Measurements from ENCODE around the gene GALNT10. TPM values are rescaled to one million over a fixed set of nuclear protein-coding genes. Genes with fewer than 3 reads are reported as not detected.

Gene GALNT10
- total RNA-seq, 1 experiment from 2014 or later = 27.8 TPM

DNA sequence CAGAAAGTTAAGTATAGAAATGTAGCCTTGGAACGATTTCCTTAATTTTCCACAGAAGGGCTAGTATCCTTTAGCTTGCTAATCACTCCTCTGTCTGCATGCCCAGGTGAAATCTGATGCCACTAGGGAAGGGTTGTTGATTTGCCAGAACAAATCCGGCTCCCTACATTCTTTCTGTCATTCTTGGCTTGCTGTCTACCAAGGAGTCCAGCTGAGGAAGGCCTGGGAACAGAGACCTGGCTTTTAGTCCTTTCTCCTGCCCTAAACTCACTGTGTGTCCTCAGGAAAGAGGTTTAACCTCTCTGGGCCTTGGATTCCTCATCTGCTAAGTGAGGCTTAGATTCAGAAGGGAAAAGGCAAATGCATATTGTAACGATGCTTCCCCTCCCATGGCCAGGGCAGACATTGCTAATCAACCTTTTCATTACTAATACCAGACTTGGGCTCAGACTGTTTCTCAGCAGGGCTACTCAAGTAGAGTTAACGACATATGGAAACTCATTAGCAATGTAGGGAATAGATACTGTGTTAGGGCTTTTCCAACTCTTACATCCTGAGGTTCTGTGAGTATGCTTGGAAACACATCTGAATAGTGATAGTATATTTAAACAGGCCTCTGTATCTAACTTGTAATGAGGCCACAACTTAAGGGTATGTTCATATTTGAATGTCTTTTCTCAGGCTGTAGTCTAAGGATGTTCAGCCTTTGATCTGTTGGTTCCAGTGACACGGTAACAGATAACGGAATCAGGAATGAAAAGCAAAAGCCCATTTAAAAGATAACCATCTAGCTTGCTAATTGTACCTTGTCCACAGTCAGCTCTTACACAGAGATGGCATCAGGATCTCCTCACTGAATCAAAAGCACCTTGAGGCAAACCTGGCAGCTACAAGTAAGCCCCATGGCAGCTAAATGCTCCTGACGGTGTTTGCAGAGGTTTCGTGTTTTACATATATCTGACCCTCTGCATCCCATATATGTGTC is 4.1 kb downstream of the GALNT10 start:
- TF ChIP-seq EGR1 (IDR thresholded peaks at IDR 0.05; ENCODE audit: low read depth) = no peak
- no peak for TF ChIP-seq SRF (IDR thresholded peaks at IDR 0.05; ENCODE audit: low read depth)
- TF ChIP-seq, protein P1, sequence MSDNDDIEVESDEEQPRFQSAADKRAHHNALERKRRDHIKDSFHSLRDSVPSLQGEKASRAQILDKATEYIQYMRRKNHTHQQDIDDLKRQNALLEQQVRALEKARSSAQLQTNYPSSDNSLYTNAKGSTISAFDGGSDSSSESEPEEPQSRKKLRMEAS (IDR thresholded peaks at IDR 0.05) = no peak
- no peak for TF ChIP-seq ZNF274 (IDR thresholded peaks at IDR 0.05; ENCODE audit: low read depth, low read length)
- no peak for TF ChIP-seq CEBPB (IDR thresholded peaks at IDR 0.05; ENCODE audit: low read depth)
- POLR2A ChIA-PET = no interaction called here
- DNase-seq (ENCODE audit: low read depth, low spot score) = no peak
- no TSS peak for BruUV-seq (replicated peaks)
- Histone ChIP-seq H3K9me3 (ENCODE audit: control insufficient read depth in 1 of 2, insufficient read depth in 1 of 2, low read depth in 1 of 2, low read length in 2 of 2) (no peaks in the 10 kb centered on the region), H3K79me2 (ENCODE audit: insufficient read depth, low read length) (peaks cover 25% of the 10 kb centered on the region; the same call in 1 of the 2 replicates), H3K36me3 (ENCODE audit: control insufficient read depth in 1 of 2, insufficient read depth in 2 of 2, low read length in 2 of 2) (0 out of 4 replicates have a peak, but pooled peaks cover 0 to 2% of the 10 kb centered on the region in 2 experiments), H3K9me2 (ENCODE audit: insufficient read depth) (no peaks in the 10 kb centered on the region), H3K4me2 (ENCODE audit: low read length) (0 out of 2 replicates have a peak overlapping the region, but pooled peaks have one; percentile 5), H2AFZ (ENCODE audit: low read depth, low read length, poor library complexity, severe bottlenecking) (no peak overlapping the region), H3K9ac (ENCODE audit: low read length) (no peak overlapping the region), H4K20me1 (ENCODE audit: insufficient read depth) (no peaks in the 10 kb centered on the region), H3K27ac (ENCODE audit: low read depth, low read length) (no peak overlapping the region), H3K4me3 (replicated peaks in 1 of 2; ENCODE audit: low read depth in 1 of 2, low read length in 2 of 2) (no peak overlapping the region), H3K4me1 (ENCODE audit: control insufficient read depth in 1 of 2, insufficient read depth in 2 of 2, low read length in 2 of 2) (peaks cover 11 to 30% of the 10 kb centered on the region in 2 experiments), H3K27me3 (ENCODE audit: insufficient read depth, low read length) (no peaks in the 10 kb centered on the region)
- RAD21 ChIA-PET (ENCODE audit: low non-redundant PET in 1 of 2, low total read pairs in 2 of 2, uncharacterized antibody in 2 of 2, unreplicated experiment in 2 of 2) = no interaction called here
- CTCF ChIA-PET = no interaction called here
- ATAC-seq = no peak
- intact Hi-C loops (cut with micrococcal nuclease) = loop anchor here (5.0 kb wide), 1 partner anchor 213 kb away; no protein-coding TSS in a partner anchor

DNA sequence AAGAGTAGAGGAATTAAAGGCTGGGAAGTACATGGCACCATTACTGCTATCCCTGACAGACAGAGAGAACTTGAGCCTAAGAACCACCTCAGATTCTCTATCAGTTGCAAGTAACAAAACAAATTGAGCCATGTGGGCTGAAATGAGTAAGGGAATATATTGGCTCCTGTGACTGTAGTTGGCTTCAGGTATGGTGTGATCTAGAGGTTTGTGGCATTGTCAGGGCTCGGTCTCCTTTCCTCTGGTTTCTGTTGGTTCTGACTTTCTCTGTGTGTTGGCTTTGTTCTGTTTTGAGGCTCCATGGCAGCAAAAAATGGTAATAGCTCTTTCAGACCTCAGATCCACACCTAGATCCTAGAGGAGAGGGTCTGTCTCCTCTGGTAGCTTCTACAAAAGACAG is 5.7 kb downstream of the GALNT10 start:
- Histone ChIP-seq H3K9me3 (ENCODE audit: control insufficient read depth in 1 of 2, insufficient read depth in 1 of 2, low read depth in 1 of 2, low read length in 2 of 2) (no peaks in the 10 kb centered on the region), H3K79me2 (ENCODE audit: insufficient read depth, low read length) (peaks cover 20% of the 10 kb centered on the region; the same call in 1 of the 2 replicates), H3K36me3 (ENCODE audit: control insufficient read depth in 1 of 2, insufficient read depth in 2 of 2, low read length in 2 of 2) (0 out of 4 replicates have a peak, but pooled peaks cover 0 to 2% of the 10 kb centered on the region in 2 experiments), H3K4me3 (replicated peaks in 1 of 2; ENCODE audit: low read depth in 1 of 2, low read length in 2 of 2) (no peak overlapping the region), H3K27me3 (ENCODE audit: insufficient read depth, low read length) (no peaks in the 10 kb centered on the region), H3K9ac (ENCODE audit: low read length) (no peak overlapping the region), H2AFZ (ENCODE audit: low read depth, low read length, poor library complexity, severe bottlenecking) (no peak overlapping the region), H3K4me2 (ENCODE audit: low read length) (no peak overlapping the region), H4K20me1 (ENCODE audit: insufficient read depth) (no peaks in the 10 kb centered on the region), H3K27ac (ENCODE audit: low read depth, low read length) (no peak overlapping the region), H3K4me1 (ENCODE audit: control insufficient read depth in 1 of 2, insufficient read depth in 2 of 2, low read length in 2 of 2) (peaks cover 11 to 23% of the 10 kb centered on the region in 2 experiments), H3K9me2 (ENCODE audit: insufficient read depth) (no peaks in the 10 kb centered on the region)
- ChIA-PET RAD21 (ENCODE audit: low non-redundant PET in 1 of 2, low total read pairs in 2 of 2, uncharacterized antibody in 2 of 2, unreplicated experiment in 2 of 2) (no interaction called here), CTCF (interaction anchor here (1.7 to 2.5 kb wide), 2 partner anchors 126 to 209 kb away, joined by 3 to 9 read pairs; no protein-coding TSS in a partner anchor), POLR2A (interaction anchor here (0.6 kb wide), 1 partner anchor 60 kb away, joined by 3 read pairs; no protein-coding TSS in a partner anchor)
- ATAC-seq = no peak
- DNase-seq (ENCODE audit: low read depth, low spot score) = no peak
- BruUV-seq (replicated peaks) = no TSS peak
- intact Hi-C loops (cut with micrococcal nuclease) = loop anchor here (5.0 kb wide), 1 partner anchor 211 kb away; no protein-coding TSS in a partner anchor
- TF ChIP-seq POLR2AphosphoS5 (IDR thresholded peaks at IDR 0.05; ENCODE audit: low read depth, low read length) (no peak), EZH2 (IDR thresholded peaks at IDR 0.05) (no peak), EZH2phosphoT487 (IDR thresholded peaks at IDR 0.05; ENCODE audit: borderline replicate concordance) (no peak), JUND (IDR thresholded peaks at IDR 0.05) (no peak), FOSL1 (IDR thresholded peaks at IDR 0.05; ENCODE audit: low read depth) (no peak), SIN3A (IDR thresholded peaks at IDR 0.05; ENCODE audit: low read depth) (no peak), POLR2A (IDR thresholded peaks at IDR 0.05; ENCODE audit: borderline replicate concordance, extremely low read depth, insufficient read depth, insufficient read length) (no peak), SP1 (IDR thresholded peaks at IDR 0.05; ENCODE audit: low read depth) (no peak), SRF (IDR thresholded peaks at IDR 0.05; ENCODE audit: low read depth) (no peak), CBX3 (IDR thresholded peaks at IDR 0.05; ENCODE audit: low read depth) (no peak), ELF1 (IDR thresholded peaks at IDR 0.05; ENCODE audit: borderline replicate concordance, low read depth) (no peak), RAD21 (IDR thresholded peaks at IDR 0.05; ENCODE audit: low read depth) (no peak)
- TF ChIP-seq, protein P2, sequence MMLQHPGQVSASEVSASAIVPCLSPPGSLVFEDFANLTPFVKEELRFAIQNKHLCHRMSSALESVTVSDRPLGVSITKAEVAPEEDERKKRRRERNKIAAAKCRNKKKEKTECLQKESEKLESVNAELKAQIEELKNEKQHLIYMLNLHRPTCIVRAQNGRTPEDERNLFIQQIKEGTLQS (IDR thresholded peaks at IDR 0.05) = no peak
- TF ChIP-seq, protein P3, sequence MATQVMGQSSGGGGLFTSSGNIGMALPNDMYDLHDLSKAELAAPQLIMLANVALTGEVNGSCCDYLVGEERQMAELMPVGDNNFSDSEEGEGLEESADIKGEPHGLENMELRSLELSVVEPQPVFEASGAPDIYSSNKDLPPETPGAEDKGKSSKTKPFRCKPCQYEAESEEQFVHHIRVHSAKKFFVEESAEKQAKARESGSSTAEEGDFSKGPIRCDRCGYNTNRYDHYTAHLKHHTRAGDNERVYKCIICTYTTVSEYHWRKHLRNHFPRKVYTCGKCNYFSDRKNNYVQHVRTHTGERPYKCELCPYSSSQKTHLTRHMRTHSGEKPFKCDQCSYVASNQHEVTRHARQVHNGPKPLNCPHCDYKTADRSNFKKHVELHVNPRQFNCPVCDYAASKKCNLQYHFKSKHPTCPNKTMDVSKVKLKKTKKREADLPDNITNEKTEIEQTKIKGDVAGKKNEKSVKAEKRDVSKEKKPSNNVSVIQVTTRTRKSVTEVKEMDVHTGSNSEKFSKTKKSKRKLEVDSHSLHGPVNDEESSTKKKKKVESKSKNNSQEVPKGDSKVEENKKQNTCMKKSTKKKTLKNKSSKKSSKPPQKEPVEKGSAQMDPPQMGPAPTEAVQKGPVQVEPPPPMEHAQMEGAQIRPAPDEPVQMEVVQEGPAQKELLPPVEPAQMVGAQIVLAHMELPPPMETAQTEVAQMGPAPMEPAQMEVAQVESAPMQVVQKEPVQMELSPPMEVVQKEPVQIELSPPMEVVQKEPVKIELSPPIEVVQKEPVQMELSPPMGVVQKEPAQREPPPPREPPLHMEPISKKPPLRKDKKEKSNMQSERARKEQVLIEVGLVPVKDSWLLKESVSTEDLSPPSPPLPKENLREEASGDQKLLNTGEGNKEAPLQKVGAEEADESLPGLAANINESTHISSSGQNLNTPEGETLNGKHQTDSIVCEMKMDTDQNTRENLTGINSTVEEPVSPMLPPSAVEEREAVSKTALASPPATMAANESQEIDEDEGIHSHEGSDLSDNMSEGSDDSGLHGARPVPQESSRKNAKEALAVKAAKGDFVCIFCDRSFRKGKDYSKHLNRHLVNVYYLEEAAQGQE (IDR thresholded peaks at IDR 0.05; ENCODE audit: low read depth) = no peak

All from HCT116 (cell line).